ENCODE data around the gene KCNN3. TPM values are rescaled to one million over a fixed set of nuclear protein-coding genes. Genes with fewer than 3 reads are reported as not detected.

Gene KCNN3
- total RNA-seq, 3 donors from 2014 or later (not counting 1 experiment from before 2014, with no cell fraction given) = 0.05 to 0.95 TPM; not detected in 1

DNA sequence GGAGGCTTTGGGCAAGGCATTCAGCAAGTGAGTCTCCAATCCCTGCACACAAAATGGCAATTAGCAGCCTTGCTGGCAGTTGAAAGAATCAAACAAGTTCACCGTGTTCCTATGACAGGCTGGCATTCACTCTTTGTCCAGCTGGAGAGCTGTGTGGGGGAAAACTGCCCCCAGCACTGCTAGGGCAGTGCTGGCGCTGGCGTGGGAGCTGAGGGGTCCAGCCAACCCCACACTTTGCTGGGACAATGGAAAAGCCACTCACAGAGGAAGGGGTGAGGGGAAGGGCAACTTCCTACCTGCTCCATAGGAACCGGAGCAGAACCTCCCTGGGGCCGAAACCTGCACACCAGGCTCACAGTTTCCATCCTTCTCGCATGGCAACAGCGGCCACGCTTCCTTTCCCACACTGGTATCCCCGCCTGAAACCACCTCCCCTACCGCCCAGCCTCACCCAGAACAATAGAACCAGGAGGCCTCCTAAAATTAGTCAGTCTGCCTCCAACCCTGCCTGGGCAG lies 26.7 kb upstream of the KCNN3 start:
- ATAC-seq (no peak), DNase-seq (no peak)
- intact Hi-C loops (cut with micrococcal nuclease) = no loop called here
- Mint-ChIP-seq H3K4me3 (no peak overlapping the region), H3K9me3 (no peaks in the 10 kb centered on the region), H3K4me1 (no peaks in the 10 kb centered on the region), H3K36me3 (no peaks in the 10 kb centered on the region), H3K27ac (no peak overlapping the region), H3K27me3 (ENCODE audit: low read depth in 2 of 2) (peaks cover 0 to 4% of the 10 kb centered on the region in 2 donors)
- H3K9me3 ChIP-seq (ENCODE audit: control insufficient read depth, insufficient read depth, low read length) = no peaks in the 10 kb centered on the region
- H3K4me3 ChIP-seq (ENCODE audit: low read length) = no peak overlapping the region
- no peaks in the 10 kb centered on the region for H3K36me3 ChIP-seq (ENCODE audit: control insufficient read depth, insufficient read depth, low read length)
- 73% methylated on average over 10 of the region's 10 CpGs for WGBS (ENCODE audit: insufficient coverage)
- no peak overlapping the region for H3K27ac ChIP-seq (ENCODE audit: low read length)
- no peaks in the 10 kb centered on the region for H3K4me1 ChIP-seq (ENCODE audit: control insufficient read depth, insufficient read depth, low read length)
- H3K27me3 ChIP-seq (ENCODE audit: control insufficient read depth, insufficient read depth, low read length) = no peaks in the 10 kb centered on the region
- TF ChIP-seq, protein P1, sequence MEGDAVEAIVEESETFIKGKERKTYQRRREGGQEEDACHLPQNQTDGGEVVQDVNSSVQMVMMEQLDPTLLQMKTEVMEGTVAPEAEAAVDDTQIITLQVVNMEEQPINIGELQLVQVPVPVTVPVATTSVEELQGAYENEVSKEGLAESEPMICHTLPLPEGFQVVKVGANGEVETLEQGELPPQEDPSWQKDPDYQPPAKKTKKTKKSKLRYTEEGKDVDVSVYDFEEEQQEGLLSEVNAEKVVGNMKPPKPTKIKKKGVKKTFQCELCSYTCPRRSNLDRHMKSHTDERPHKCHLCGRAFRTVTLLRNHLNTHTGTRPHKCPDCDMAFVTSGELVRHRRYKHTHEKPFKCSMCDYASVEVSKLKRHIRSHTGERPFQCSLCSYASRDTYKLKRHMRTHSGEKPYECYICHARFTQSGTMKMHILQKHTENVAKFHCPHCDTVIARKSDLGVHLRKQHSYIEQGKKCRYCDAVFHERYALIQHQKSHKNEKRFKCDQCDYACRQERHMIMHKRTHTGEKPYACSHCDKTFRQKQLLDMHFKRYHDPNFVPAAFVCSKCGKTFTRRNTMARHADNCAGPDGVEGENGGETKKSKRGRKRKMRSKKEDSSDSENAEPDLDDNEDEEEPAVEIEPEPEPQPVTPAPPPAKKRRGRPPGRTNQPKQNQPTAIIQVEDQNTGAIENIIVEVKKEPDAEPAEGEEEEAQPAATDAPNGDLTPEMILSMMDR (IDR thresholded peaks at IDR 0.05) = no peak

DNA sequence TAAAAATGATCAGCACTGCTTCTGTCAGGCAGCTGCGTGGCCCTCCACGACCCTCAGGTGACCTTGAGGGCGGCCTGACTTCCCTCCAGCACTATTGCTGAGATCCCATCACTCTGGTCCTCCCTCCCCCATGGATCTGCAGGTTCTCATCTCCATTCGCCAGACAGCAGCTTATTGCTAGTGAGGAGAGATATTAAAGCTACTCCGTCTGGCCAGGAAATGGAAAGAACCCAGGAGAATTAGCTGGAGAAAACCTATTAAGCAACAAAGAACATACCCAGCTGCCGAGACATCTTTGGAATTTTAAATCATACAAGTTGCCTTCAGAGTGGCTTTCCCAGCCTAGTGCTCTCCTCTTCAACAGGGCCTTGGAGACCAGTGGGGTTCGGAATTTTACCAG lies 25.7 kb upstream of the KCNN3 start:
- WGBS (ENCODE audit: insufficient coverage) = 82% methylated on average over 7 of the region's 7 CpGs
- peaks cover 0 to 4% of the 10 kb centered on the region in 2 donors for H3K27me3 Mint-ChIP-seq (ENCODE audit: low read depth in 2 of 2)
- Histone ChIP-seq H3K4me3 (ENCODE audit: low read length) (no peak overlapping the region), H3K9me3 (ENCODE audit: control insufficient read depth, insufficient read depth, low read length) (no peaks in the 10 kb centered on the region), H3K36me3 (ENCODE audit: control insufficient read depth, insufficient read depth, low read length) (no peaks in the 10 kb centered on the region), H3K27me3 (ENCODE audit: control insufficient read depth, insufficient read depth, low read length) (no peaks in the 10 kb centered on the region), H3K27ac (ENCODE audit: low read length) (no peak overlapping the region), H3K4me1 (ENCODE audit: control insufficient read depth, insufficient read depth, low read length) (no peaks in the 10 kb centered on the region)
- no peak overlapping the region for H3K27ac Mint-ChIP-seq
- H3K4me3 Mint-ChIP-seq = no peak overlapping the region
- TF ChIP-seq, protein P1 (IDR thresholded peaks at IDR 0.05) = no peak
- intact Hi-C loops (cut with micrococcal nuclease) = no loop called here
- no peaks in the 10 kb centered on the region for H3K4me1 Mint-ChIP-seq
- DNase-seq (no peak), ATAC-seq (no peak)
- no peaks in the 10 kb centered on the region for H3K9me3 Mint-ChIP-seq
- H3K36me3 Mint-ChIP-seq = no peaks in the 10 kb centered on the region

- no peak overlapping the region for H3K4me3 ChIP-seq (ENCODE audit: low read length)
- Mint-ChIP-seq H3K4me3 (no peak overlapping the region), H3K27me3 (ENCODE audit: low read depth in 2 of 2) (peaks cover 0 to 4% of the 10 kb centered on the region in 2 donors), H3K4me1 (no peaks in the 10 kb centered on the region), H3K36me3 (no peaks in the 10 kb centered on the region), H3K27ac (no peak overlapping the region), H3K9me3 (no peaks in the 10 kb centered on the region)
- no peaks in the 10 kb centered on the region for H3K36me3 ChIP-seq (ENCODE audit: control insufficient read depth, insufficient read depth, low read length)
- no peaks in the 10 kb centered on the region for H3K4me1 ChIP-seq (ENCODE audit: control insufficient read depth, insufficient read depth, low read length)
- no CpG with 5 or more reads among the region's 1 CpG for WGBS (ENCODE audit: insufficient coverage)
- no peak overlapping the region for H3K27ac ChIP-seq (ENCODE audit: low read length)
- TF ChIP-seq, protein P1 (IDR thresholded peaks at IDR 0.05) = no peak
- ATAC-seq (no peak), DNase-seq (no peak)
- H3K9me3 ChIP-seq (ENCODE audit: control insufficient read depth, insufficient read depth, low read length) = no peaks in the 10 kb centered on the region
- H3K27me3 ChIP-seq (ENCODE audit: control insufficient read depth, insufficient read depth, low read length) = no peaks in the 10 kb centered on the region
- intact Hi-C loops (cut with micrococcal nuclease) = no loop called here
These were observed 21.4 kb upstream of the KCNN3 start for GRCh38 chr1:154891452-154891851.

GRCh38 chr1:154888757-154889156 lies 18.7 kb upstream of the KCNN3 start:
- Mint-ChIP-seq H3K4me1 (no peaks in the 10 kb centered on the region), H3K27me3 (ENCODE audit: low read depth in 2 of 2) (peaks cover 0 to 8% of the 10 kb centered on the region in 2 donors), H3K36me3 (no peaks in the 10 kb centered on the region), H3K27ac (no peak overlapping the region), H3K4me3 (no peak overlapping the region), H3K9me3 (no peaks in the 10 kb centered on the region)
- no peak for ATAC-seq
- Histone ChIP-seq H3K27me3 (ENCODE audit: control insufficient read depth, insufficient read depth, low read length) (no peaks in the 10 kb centered on the region), H3K27ac (ENCODE audit: low read length) (no peak overlapping the region), H3K4me1 (ENCODE audit: control insufficient read depth, insufficient read depth, low read length) (no peaks in the 10 kb centered on the region), H3K4me3 (ENCODE audit: low read length) (no peak overlapping the region), H3K36me3 (ENCODE audit: control insufficient read depth, insufficient read depth, low read length) (no peaks in the 10 kb centered on the region), H3K9me3 (ENCODE audit: control insufficient read depth, insufficient read depth, low read length) (no peaks in the 10 kb centered on the region)
- 89% methylated on average over 7 of the region's 7 CpGs for WGBS (ENCODE audit: insufficient coverage)
- no peak for DNase-seq
- intact Hi-C loops (cut with micrococcal nuclease) = no loop called here
- TF ChIP-seq, protein P1 (IDR thresholded peaks at IDR 0.05) = no peak
